ENCODE data around the gene PSD4.

DNA sequence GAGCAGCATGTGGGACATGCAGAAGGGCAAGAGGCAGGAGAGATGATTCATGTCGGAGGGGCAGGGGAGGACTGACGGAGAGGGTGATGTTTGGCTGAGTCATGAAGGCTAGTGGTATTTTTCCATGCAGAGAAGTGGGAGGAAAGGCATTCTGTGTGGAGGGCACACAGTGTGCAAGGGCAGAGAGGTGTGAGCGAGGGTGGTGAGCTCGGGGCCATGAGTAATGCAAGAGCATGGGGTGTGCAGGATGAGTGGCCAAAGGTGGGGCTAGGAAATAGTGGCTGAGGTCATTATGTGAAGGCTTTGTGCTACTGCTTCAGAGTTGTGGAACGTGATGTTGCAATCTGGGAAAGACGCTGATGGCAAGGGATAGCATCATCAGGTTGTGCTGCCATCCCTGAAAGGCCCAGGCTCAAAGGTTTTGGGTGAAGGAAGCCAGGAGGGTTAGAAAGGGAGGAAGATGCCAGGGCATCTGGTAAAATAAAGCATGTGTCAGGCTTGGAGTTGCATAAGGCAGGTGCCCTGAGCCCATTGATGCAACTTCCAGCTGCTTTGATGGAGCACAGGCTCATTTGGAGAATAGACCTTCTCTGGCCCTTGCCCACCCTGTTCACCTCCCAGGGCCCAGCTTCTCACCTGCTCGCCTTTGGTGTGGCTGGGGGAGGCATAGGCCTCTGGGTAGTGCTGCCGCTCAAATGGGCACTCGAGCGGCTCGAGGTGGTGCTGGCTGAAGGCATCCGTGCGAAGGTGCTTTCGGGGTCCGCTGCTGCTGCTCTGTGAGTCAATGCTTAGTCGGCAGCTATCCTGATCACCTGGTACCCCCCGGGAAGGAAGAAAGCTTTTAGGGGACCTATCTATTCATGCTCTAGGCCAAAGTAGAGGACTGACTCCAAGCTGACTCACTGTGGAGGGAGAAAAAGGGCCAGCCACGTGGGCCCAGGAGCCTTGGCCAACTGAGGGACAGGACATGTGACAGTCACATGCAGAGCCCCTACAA lies 67.4 kb downstream of the PSD4 start:
- no peak for TF ChIP-seq ZNF274 (IDR thresholded peaks at IDR 0.05; ENCODE audit: low read depth, low read length)
- TF ChIP-seq YY1 (IDR thresholded peaks at IDR 0.05; ENCODE audit: insufficient read depth, insufficient read length), result no peak

All from NT2/D1 (cell line).